Upper lobe of right lung (tissue), 1 donor: Measurements from ENCODE around the gene FOXO6. TPM values are rescaled to one million over a fixed set of nuclear protein-coding genes. Genes with fewer than 3 reads are reported as not detected.

Experiments used
- ATAC-seq: fragments of 200-7000 bp; cut with Tn5 transposase; one replicate; pipeline ENCODE4 v1.9.1; 2020; ENCODE audit warnings: mild to moderate bottlenecking, moderate library complexity
- DNase-seq: peaks from one replicate; pipeline ENCODE4 v3.0.0-alpha.2; 2020
- H3K27ac ChIP-seq: fragments of 200-600 bp; one replicate; pipeline ENCODE4 v1.8.0; 2022
- H3K27me3 ChIP-seq: fragments of 200-600 bp; one replicate; pipeline ENCODE4 v1.8.0; 2022; ENCODE audit warnings: mild to moderate bottlenecking
- H3K36me3 ChIP-seq: fragments of 200-600 bp; one replicate; pipeline ENCODE4 v1.8.0; 2022
- H3K4me1 ChIP-seq: fragments of 200-600 bp; one replicate; pipeline ENCODE4 v1.8.0; 2022
- H3K4me3 ChIP-seq: fragments of 200-600 bp; one replicate; pipeline ENCODE4 v1.8.0; 2022; ENCODE audit warnings: mild to moderate bottlenecking
- H3K9me3 ChIP-seq: fragments of 200-600 bp; one replicate; pipeline ENCODE4 v1.8.0; 2022
- CTCF ChIP-seq: fragments of 200-600 bp; IDR thresholded peaks from one replicate; pipeline ENCODE4 v1.8.0; 2022; ENCODE audit warnings: antibody characterized with exemption
- intact Hi-C: fragments of 100-400 bp; cut with DNase I; formaldehyde crosslinking; loops from one replicate; pipeline ENCODE4 v1.11.0; 2022
- total RNA-seq: library from RNA; stranded (reverse); fragmentation: NEBNext Ultra II Directional; extraction: Animal tissue kit (Norgen Biotek cat#: 25700); gene quantifications from one replicate; pipeline ENCODE4 v1.2.1, GENCODE V29; 2021
- donor health status: DM: no; HTN: yes; CAD: no; lungs with severe emphysema.

The FOXO6 gene
- total RNA-seq, 1 donor from 2014 or later, result 0.43 TPM

- DNase-seq, result no peak
- no peaks in the 10 kb centered on the region for H3K36me3 ChIP-seq
- no peaks in the 10 kb centered on the region for H3K27me3 ChIP-seq
- no peaks in the 10 kb centered on the region for H3K4me1 ChIP-seq
- no peak for TF ChIP-seq CTCF
- H3K9me3 ChIP-seq, result no peaks in the 10 kb centered on the region
- no peak overlapping the region for H3K4me3 ChIP-seq
- no peak for ATAC-seq
- intact Hi-C loops, result loop anchor here (10.0 kb wide), 1 partner anchor 87 kb away; no protein-coding TSS in a partner anchor
- no peak overlapping the region for H3K27ac ChIP-seq
These were observed 33.7 kb upstream of the FOXO6 start for GRCh38 chr1:41327383-41327999.

- Histone ChIP-seq H3K4me3 (no peak overlapping the region), H3K27ac (no peak overlapping the region), H3K4me1 (no peaks in the 10 kb centered on the region), H3K9me3 (no peaks in the 10 kb centered on the region), H3K27me3 (no peaks in the 10 kb centered on the region), H3K36me3 (no peaks in the 10 kb centered on the region)
- TF ChIP-seq CTCF, result no peak
- ATAC-seq (no peak), DNase-seq (no peak)
- intact Hi-C loops, result loop anchor here (10.0 kb wide), 1 partner anchor 87 kb away; no protein-coding TSS in a partner anchor
These were observed 33.1 kb upstream of the FOXO6 start for GRCh38 chr1:41328001-41328615.

GRCh38 chr1:41328780-41329640 is 32.2 kb upstream of the FOXO6 start:
- Histone ChIP-seq H3K4me1 (no peaks in the 10 kb centered on the region), H3K4me3 (no peak overlapping the region), H3K36me3 (no peaks in the 10 kb centered on the region), H3K9me3 (no peaks in the 10 kb centered on the region), H3K27ac (no peak overlapping the region), H3K27me3 (no peaks in the 10 kb centered on the region)
- intact Hi-C loops, result loop anchor here (10.0 kb wide), 1 partner anchor 86 kb away; no protein-coding TSS in a partner anchor
- DNase-seq (no peak), ATAC-seq (no peak)
- no peak for TF ChIP-seq CTCF

- H3K4me3 ChIP-seq, result no peak overlapping the region
- no peak overlapping the region for H3K27ac ChIP-seq
- no peak for TF ChIP-seq CTCF
- intact Hi-C loops, result loop anchor here (10.0 kb wide), 1 partner anchor 85 kb away; no protein-coding TSS in a partner anchor
- no peaks in the 10 kb centered on the region for H3K27me3 ChIP-seq
- no peaks in the 10 kb centered on the region for H3K4me1 ChIP-seq
- H3K36me3 ChIP-seq, result no peaks in the 10 kb centered on the region
- ATAC-seq (no peak), DNase-seq (peak; percentile 16)
- H3K9me3 ChIP-seq, result no peaks in the 10 kb centered on the region
These were observed 31.3 kb upstream of the FOXO6 start for GRCh38 chr1:41329662-41330587.
